PC-3 (cell line): ENCODE measurements around the gene WNT4. TPM values are rescaled to one million over a fixed set of nuclear protein-coding genes. Genes with fewer than 3 reads are reported as not detected.

Source experiments
- ATAC-seq: fragments of 200-7000 bp; cut with Tn5 transposase; 2 replicates; pipeline ENCODE4 v1.9.1; 2020; ENCODE audit warnings: mild to moderate bottlenecking, moderate library complexity
- BruUV-seq: library from RNA; stranded (reverse); fragments of 400-500 nt; replicated peaks from 2 replicates; lab custom pipeline; 2021; lab: Mats Ljungman, UMichigan
- CTCF ChIA-PET: fragments of 300-600 bp; sonication (Branson Sonifier 250); formaldehyde crosslinking; loops from one replicate; lab custom pipeline; 2022; ENCODE audit warnings: antibody characterized with exemption; lab: Charles Lee
- POLR2A ChIA-PET: fragments of 300-600 bp; sonication (Branson Sonifier 250); formaldehyde crosslinking; loops from one replicate; lab custom pipeline; 2022; ENCODE audit warnings: antibody characterized with exemption; ENCODE audit not compliant: unreplicated experiment; lab: Charles Lee
- DNase-seq: peaks from one replicate; pipeline ENCODE4 v3.0.0-alpha.2; 2015
- H2AFZ ChIP-seq: fragments of 300-600 bp; sonication (generic); 2 replicates; pipeline ENCODE4 v1.6.0; 2016; ENCODE audit warnings: antibody characterized with exemption, low read length
- H3F3A ChIP-seq: fragments of 300-600 bp; sonication (generic); one replicate; pipeline ENCODE4 v1.6.0; 2017; ENCODE audit warnings: antibody characterized with exemption, low read length, control low read depth, mild to moderate bottlenecking; ENCODE audit not compliant: unreplicated experiment
- H3K27ac ChIP-seq: fragments of 300-600 bp; sonication (generic); 2 replicates; pipeline ENCODE4 v1.5.1; 2016; ENCODE audit warnings: mild to moderate bottlenecking, low read length
- H3K27me3 ChIP-seq: fragments of 300-600 bp; sonication (generic); 2 replicates; pipeline ENCODE4 v1.6.1; 2016; ENCODE audit warnings: low read length, mixed read lengths
- H3K36me3 ChIP-seq: fragments of 300-600 bp; sonication (generic); 2 replicates; pipeline ENCODE4 v1.6.1; 2016; ENCODE audit warnings: low read depth, mixed run types, low read length, mixed read lengths
- H3K4me1 ChIP-seq: fragments of 300-600 bp; sonication (generic); 2 replicates; pipeline ENCODE4 v1.5.1; 2016; ENCODE audit warnings: low read length; ENCODE audit not compliant: insufficient read depth
- H3K4me2 ChIP-seq: fragments of 300-600 bp; sonication (generic); 2 replicates; pipeline ENCODE4 v1.6.0; 2016; ENCODE audit warnings: low read length
- H3K4me3 ChIP-seq: fragments of 300-600 bp; sonication (generic); 2 replicates; pipeline ENCODE4 v1.5.1; 2016; ENCODE audit warnings: mild to moderate bottlenecking, low read length, mixed read lengths
- H3K79me2 ChIP-seq: fragments of 300-600 bp; sonication (generic); 2 replicates; pipeline ENCODE4 v1.6.1; 2017; ENCODE audit warnings: low read length, mixed read lengths
- H3K9ac ChIP-seq: fragments of 300-600 bp; sonication (generic); 2 replicates; pipeline ENCODE4 v1.6.0; 2016; ENCODE audit warnings: mild to moderate bottlenecking, low read length
- H3K9me2 ChIP-seq: fragments of 300-600 bp; sonication (generic); replicated peaks from 2 replicates; pipeline ENCODE4 v1.6.1; 2016; ENCODE audit warnings: mixed run types, low read length, mixed read lengths
- H3K9me3 ChIP-seq: fragments of 300-600 bp; sonication (generic); 2 replicates; pipeline ENCODE4 v1.6.1; 2016; ENCODE audit warnings: low read length, mixed read lengths
- H4K20me1 ChIP-seq: fragments of 300-600 bp; sonication (generic); 2 replicates; pipeline ENCODE4 v1.6.1; 2016; ENCODE audit warnings: low read length, mixed read lengths
- EZH2 ChIP-seq: fragments of 300-600 bp; sonication (generic); IDR thresholded peaks from one replicate; pipeline ENCODE4 v1.6.1; 2017; ENCODE audit warnings: antibody characterized with exemption, mild to moderate bottlenecking, low read length; ENCODE audit not compliant: unreplicated experiment
- EZH2phosphoT487 ChIP-seq: fragments of 300-600 bp; sonication (generic); IDR thresholded peaks from 2 replicates; pipeline ENCODE4 v1.6.1; 2018; ENCODE audit warnings: mild to moderate bottlenecking, antibody characterized with exemption, low read length, borderline replicate concordance
- intact Hi-C: fragments of 100-400 bp; cut with micrococcal nuclease; formaldehyde crosslinking; loops from 2 replicates; pipeline ENCODE4 v1.9.0; 2023
- total RNA-seq: library from RNA; depleted of rRNA; stranded (reverse); fragments of >200 nt; gene quantifications from 2 replicates; pipeline ENCODE4 v1.2.3, GENCODE V29; 2014
- TF ChIP-seq, protein P1 (sequence below): fragments of 300-600 bp; sonication (generic); conservative IDR thresholded peaks from 2 replicates; pipeline ENCODE4 v1.5.1; 2017; ENCODE audit warnings: antibody characterized with exemption, low read depth, mild to moderate bottlenecking, low read length

The WNT4 gene
- total RNA-seq, 1 experiment from 2014 or later = 0.51 TPM

DNA sequence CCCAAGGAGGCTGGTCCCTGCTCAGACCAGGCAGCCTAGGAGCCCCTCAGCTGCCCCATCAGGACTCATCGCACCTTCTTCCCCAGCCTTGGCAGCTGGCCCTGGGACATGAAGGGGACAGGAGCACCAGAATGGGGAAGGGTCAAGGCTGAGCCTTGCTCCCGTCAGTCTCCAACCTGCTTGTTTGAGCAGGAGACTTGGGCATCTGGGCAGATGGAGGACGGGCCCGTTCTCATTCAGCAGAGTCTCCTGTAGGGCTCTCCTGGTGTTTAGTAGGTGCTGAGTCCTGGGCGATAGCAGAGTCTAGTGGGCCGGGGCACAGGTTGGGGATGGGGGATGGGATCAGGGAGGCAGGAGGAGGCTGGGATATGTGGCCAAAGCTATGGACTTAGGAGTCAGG is 47.4 kb upstream of the WNT4 start:
- no peaks in the 10 kb centered on the region for H3K9me2 ChIP-seq
- H3K4me3 ChIP-seq = no peak overlapping the region
- no peak overlapping the region for H3K9ac ChIP-seq
- no peak overlapping the region for H3K27ac ChIP-seq
- no peaks in the 10 kb centered on the region for H3F3A ChIP-seq
- no peaks in the 10 kb centered on the region for H3K4me1 ChIP-seq
- H3K9me3 ChIP-seq = no peaks in the 10 kb centered on the region
- no peak overlapping the region for H3K4me2 ChIP-seq
- TF ChIP-seq EZH2 = no peak
- TF ChIP-seq, protein P1, sequence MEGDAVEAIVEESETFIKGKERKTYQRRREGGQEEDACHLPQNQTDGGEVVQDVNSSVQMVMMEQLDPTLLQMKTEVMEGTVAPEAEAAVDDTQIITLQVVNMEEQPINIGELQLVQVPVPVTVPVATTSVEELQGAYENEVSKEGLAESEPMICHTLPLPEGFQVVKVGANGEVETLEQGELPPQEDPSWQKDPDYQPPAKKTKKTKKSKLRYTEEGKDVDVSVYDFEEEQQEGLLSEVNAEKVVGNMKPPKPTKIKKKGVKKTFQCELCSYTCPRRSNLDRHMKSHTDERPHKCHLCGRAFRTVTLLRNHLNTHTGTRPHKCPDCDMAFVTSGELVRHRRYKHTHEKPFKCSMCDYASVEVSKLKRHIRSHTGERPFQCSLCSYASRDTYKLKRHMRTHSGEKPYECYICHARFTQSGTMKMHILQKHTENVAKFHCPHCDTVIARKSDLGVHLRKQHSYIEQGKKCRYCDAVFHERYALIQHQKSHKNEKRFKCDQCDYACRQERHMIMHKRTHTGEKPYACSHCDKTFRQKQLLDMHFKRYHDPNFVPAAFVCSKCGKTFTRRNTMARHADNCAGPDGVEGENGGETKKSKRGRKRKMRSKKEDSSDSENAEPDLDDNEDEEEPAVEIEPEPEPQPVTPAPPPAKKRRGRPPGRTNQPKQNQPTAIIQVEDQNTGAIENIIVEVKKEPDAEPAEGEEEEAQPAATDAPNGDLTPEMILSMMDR = no peak
- no peak for TF ChIP-seq EZH2phosphoT487
- ChIA-PET CTCF (no interaction called here), POLR2A (no interaction called here)
- H2AFZ ChIP-seq = no peak overlapping the region
- ATAC-seq = no peak
- no peaks in the 10 kb centered on the region for H3K79me2 ChIP-seq
- no peaks in the 10 kb centered on the region for H3K27me3 ChIP-seq
- no peaks in the 10 kb centered on the region for H3K36me3 ChIP-seq
- BruUV-seq = no TSS peak
- H4K20me1 ChIP-seq = no peaks in the 10 kb centered on the region
- intact Hi-C loops = no loop called here
- no peak for DNase-seq

DNA sequence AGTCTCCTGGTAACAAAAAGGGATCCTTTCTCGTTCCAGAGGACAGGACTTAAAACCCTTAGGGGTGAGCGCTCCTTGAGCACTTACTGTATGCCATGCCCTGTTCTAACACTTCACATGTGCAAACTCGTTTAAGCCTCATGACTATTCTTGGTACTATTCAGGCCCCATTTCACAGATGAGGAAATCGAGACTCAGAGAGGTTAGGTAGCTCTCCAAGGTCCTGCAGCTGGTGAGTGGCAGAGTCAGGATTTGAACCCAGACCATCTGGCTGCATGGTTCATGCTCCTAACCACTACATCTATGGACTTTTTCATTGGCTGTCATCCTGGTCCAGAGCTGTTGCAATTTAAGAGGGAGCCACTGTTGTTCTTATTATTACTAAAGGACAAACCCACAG is 46.7 kb upstream of the WNT4 start:
- H4K20me1 ChIP-seq = no peaks in the 10 kb centered on the region
- H3K27me3 ChIP-seq = no peaks in the 10 kb centered on the region
- POLR2A ChIA-PET = no interaction called here
- CTCF ChIA-PET = no interaction called here
- no peak overlapping the region for H3K4me2 ChIP-seq
- H3F3A ChIP-seq = no peaks in the 10 kb centered on the region
- no peak overlapping the region for H2AFZ ChIP-seq
- H3K9me2 ChIP-seq = no peaks in the 10 kb centered on the region
- no peaks in the 10 kb centered on the region for H3K36me3 ChIP-seq
- H3K79me2 ChIP-seq = no peaks in the 10 kb centered on the region
- no TSS peak for BruUV-seq
- no peak overlapping the region for H3K9ac ChIP-seq
- TF ChIP-seq EZH2phosphoT487 (no peak), EZH2 (no peak)
- TF ChIP-seq, protein P1 = no peak
- H3K9me3 ChIP-seq = no peaks in the 10 kb centered on the region
- H3K27ac ChIP-seq = no peak overlapping the region
- no peaks in the 10 kb centered on the region for H3K4me1 ChIP-seq
- intact Hi-C loops = no loop called here
- no peak for DNase-seq
- H3K4me3 ChIP-seq = no peak overlapping the region
- ATAC-seq = no peak

DNA sequence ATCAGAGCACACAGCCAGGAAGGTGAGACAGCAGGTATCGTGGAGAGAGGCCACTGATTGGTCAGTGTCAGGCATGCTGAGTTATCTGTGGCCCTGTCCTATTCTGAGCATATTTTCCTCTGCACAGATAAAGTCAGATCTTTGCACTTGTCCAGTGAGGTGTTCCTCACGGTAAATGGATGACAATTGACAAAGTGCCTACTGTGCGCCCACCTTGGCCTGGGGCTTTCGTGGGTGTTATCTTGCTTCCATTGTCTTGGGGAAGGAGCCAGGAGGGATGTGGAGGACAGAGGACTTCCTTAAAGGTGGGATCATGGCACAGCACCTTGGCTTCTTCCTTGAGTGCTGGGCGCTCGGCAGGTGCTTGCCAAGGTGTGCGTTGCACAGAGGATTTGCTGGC is 46.0 kb upstream of the WNT4 start:
- intact Hi-C loops = no loop called here
- no peaks in the 10 kb centered on the region for H4K20me1 ChIP-seq
- H3K27me3 ChIP-seq = no peaks in the 10 kb centered on the region
- no peak overlapping the region for H2AFZ ChIP-seq
- ChIA-PET CTCF (no interaction called here), POLR2A (no interaction called here)
- no peaks in the 10 kb centered on the region for H3K4me1 ChIP-seq
- no TSS peak for BruUV-seq
- H3K9me2 ChIP-seq = no peaks in the 10 kb centered on the region
- H3K4me2 ChIP-seq = no peak overlapping the region
- H3K4me3 ChIP-seq = no peak overlapping the region
- ATAC-seq (no peak), DNase-seq (no peak)
- H3K79me2 ChIP-seq = no peaks in the 10 kb centered on the region
- H3K9me3 ChIP-seq = no peaks in the 10 kb centered on the region
- no peak overlapping the region for H3K9ac ChIP-seq
- no peak overlapping the region for H3K27ac ChIP-seq
- TF ChIP-seq, protein P1 = no peak
- TF ChIP-seq EZH2 = no peak
- TF ChIP-seq EZH2phosphoT487 = no peak
- H3K36me3 ChIP-seq = no peaks in the 10 kb centered on the region
- H3F3A ChIP-seq = no peaks in the 10 kb centered on the region
